Kidney (tissue), 14 donors: Measurements from ENCODE around the gene KREMEN1. TPM values are rescaled to one million over a fixed set of nuclear protein-coding genes. Genes with fewer than 3 reads are reported as not detected.

Experiments used
- DNase-seq, 5 donors: peaks; one replicate each; pipeline ENCODE4 v3.0.0-alpha.2; 2013 to 2020
- FAIRE-seq: peaks from 2 replicates; lab custom pipeline; 2012; peaks lifted over from hg19 to GRCh38; lab: Jason Lieb, UNC
- H3K27ac ChIP-seq, 2 donors: one replicate each; pipeline ENCODE4 v1.7.0; 2013; ENCODE audit warnings: low read depth in 2 of 2, low read length in 2 of 2, inconsistent platforms in 1 of 2
- H3K27me3 ChIP-seq: one replicate; pipeline ENCODE4 v1.7.1; 2013; ENCODE audit warnings: low read length, inconsistent platforms; ENCODE audit not compliant: control insufficient read depth, insufficient read depth
- H3K36me3 ChIP-seq, 3 donors: one replicate each; pipeline versions ENCODE4 v1.7.0 to v1.7.1; 2013; ENCODE audit warnings: low read length in 3 of 3, control low read depth in 1 of 3, inconsistent platforms in 1 of 3; ENCODE audit not compliant: insufficient read depth in 3 of 3, control insufficient read depth in 2 of 3
- H3K4me1 ChIP-seq, 3 donors: one replicate each; pipeline versions ENCODE4 v1.7.0 to v1.7.1; 2013; ENCODE audit warnings: low read length in 3 of 3, inconsistent platforms in 1 of 3, low read depth in 1 of 3; ENCODE audit not compliant: control insufficient read depth in 2 of 3, insufficient read depth in 2 of 3
- H3K4me3 ChIP-seq, 3 donors: one replicate each; pipeline versions ENCODE4 v1.7.0 to v1.8.1; 2013; ENCODE audit warnings: low read length in 3 of 3, control low read depth in 1 of 3, inconsistent platforms in 1 of 3
- H3K9ac ChIP-seq, 3 donors: one replicate each; pipeline versions ENCODE4 v1.7.0 to v1.7.1; 2013; ENCODE audit warnings: low read length in 3 of 3, control low read depth in 1 of 3, inconsistent platforms in 1 of 3
- H3K9me3 ChIP-seq, 3 donors: one replicate each; pipeline versions ENCODE4 v1.7.0 to v1.7.1; 2013; ENCODE audit warnings: low read length in 3 of 3, control low read depth in 1 of 3, inconsistent platforms in 1 of 3; ENCODE audit not compliant: control insufficient read depth in 2 of 3, insufficient read depth in 1 of 3
- intact Hi-C: fragments of 100-400 bp; cut with DNase I; formaldehyde crosslinking; loops from one replicate; pipeline ENCODE4 v1.11.1; 2022
- polyA plus RNA-seq: library from polyadenylated mRNA; stranded (reverse); fragments of 350-450 nt; fragmentation: Illumina TruSeq; extraction: RNeasy Lipid Tissue Mini Kit (QIAGEN cat#74804); gene quantifications from one replicate; pipeline ENCODE4 v1.2.3, GENCODE V29; 2014; ENCODE audit warnings: low read depth, low replicate concordance; ENCODE audit not compliant: insufficient read depth
- total RNA-seq: library from RNA; stranded (reverse); fragmentation: NEBNext Ultra II Directional; extraction: Animal tissue kit (Norgen Biotek cat#: 25700); gene quantifications from one replicate; pipeline ENCODE4 v1.2.1, GENCODE V29; 2021
- TF ChIP-seq, protein P1 (sequence below): IDR thresholded peaks from 3 replicates; pipeline ENCODE4 v1.5.1; 2012; ENCODE audit warnings: mild to moderate bottlenecking, moderate library complexity, borderline replicate concordance; ENCODE audit not compliant: insufficient read depth; ENCODE audit errors: extremely low read depth
- donor health status: control.
- donor health status: control.
- donor health status: control.
- donor health status: control.
- donor health status: control.
- donor health status: DM: yes; HTN: yes; CAD: no.
- donor health status: Normal renal cell carcinoma (clear cell type).

Gene KREMEN1
- total and polyA plus RNA-seq, 2 donors from 2014 or later = 9.3 to 16.2 TPM

DNA sequence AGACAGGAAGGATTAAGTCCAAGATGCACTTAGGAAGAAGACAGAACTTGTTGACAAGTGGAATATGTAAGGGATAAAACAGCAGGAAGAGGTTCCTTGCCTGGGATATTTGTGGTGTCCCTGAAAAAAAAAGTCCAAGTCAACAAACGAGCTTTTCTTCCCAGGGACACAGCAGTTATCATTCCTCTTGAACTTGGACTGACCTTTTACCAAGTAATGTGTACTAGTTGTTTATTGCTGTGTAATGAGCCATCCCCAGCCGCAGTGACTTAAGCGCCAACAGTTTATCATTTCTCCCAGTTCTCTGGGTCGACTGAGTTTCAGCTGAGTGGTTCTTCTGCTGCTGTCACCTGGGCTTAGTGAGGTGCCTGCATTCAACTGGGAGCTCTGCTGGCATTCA is 37.0 kb downstream of the KREMEN1 start:
- Histone ChIP-seq H3K4me3 (no peak overlapping the region), H3K4me1 (peaks cover 3 to 7% (median 7%) of the 10 kb centered on the region in 3 donors), H3K27ac (peak overlapping the region in 1 of 2 donors; percentile 18), H3K9ac (no peak overlapping the region), H3K27me3 (no peaks in the 10 kb centered on the region), H3K36me3 (no peaks in the 10 kb centered on the region), H3K9me3 (no peaks in the 10 kb centered on the region)
- FAIRE-seq (no peak), DNase-seq (peak in 4 of 5 donors; percentile 75 to 90 (median 81))
- TF ChIP-seq, protein P1, sequence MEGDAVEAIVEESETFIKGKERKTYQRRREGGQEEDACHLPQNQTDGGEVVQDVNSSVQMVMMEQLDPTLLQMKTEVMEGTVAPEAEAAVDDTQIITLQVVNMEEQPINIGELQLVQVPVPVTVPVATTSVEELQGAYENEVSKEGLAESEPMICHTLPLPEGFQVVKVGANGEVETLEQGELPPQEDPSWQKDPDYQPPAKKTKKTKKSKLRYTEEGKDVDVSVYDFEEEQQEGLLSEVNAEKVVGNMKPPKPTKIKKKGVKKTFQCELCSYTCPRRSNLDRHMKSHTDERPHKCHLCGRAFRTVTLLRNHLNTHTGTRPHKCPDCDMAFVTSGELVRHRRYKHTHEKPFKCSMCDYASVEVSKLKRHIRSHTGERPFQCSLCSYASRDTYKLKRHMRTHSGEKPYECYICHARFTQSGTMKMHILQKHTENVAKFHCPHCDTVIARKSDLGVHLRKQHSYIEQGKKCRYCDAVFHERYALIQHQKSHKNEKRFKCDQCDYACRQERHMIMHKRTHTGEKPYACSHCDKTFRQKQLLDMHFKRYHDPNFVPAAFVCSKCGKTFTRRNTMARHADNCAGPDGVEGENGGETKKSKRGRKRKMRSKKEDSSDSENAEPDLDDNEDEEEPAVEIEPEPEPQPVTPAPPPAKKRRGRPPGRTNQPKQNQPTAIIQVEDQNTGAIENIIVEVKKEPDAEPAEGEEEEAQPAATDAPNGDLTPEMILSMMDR = no peak
- intact Hi-C loops = no loop called here

DNA sequence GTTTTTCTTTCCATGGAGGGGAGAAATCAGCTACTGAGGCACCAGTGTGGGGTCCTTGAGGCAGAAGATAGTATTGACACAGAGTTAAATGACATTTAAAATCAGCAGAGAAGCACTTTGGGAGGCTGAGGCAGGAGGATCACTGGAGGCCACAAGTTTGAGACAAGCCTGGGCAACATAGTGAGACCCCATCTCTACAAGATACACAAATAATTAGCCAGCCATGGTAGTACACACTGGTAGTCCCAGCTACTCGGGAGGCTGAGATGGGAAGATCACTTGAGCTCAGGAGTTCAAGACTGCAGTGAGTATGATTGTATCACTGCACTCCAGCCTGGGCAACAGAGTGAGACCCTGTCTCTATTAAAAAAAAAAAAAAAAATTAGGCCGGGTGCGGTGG is 38.1 kb downstream of the KREMEN1 start:
- Histone ChIP-seq H3K27ac (no peak overlapping the region), H3K9me3 (no peaks in the 10 kb centered on the region), H3K36me3 (no peaks in the 10 kb centered on the region), H3K4me3 (no peak overlapping the region), H3K27me3 (no peaks in the 10 kb centered on the region), H3K9ac (no peak overlapping the region), H3K4me1 (peaks cover 3 to 12% (median 7%) of the 10 kb centered on the region in 3 donors)
- DNase-seq = no peak
- no peak for FAIRE-seq
- TF ChIP-seq, protein P1 = no peak
- intact Hi-C loops = no loop called here

DNA sequence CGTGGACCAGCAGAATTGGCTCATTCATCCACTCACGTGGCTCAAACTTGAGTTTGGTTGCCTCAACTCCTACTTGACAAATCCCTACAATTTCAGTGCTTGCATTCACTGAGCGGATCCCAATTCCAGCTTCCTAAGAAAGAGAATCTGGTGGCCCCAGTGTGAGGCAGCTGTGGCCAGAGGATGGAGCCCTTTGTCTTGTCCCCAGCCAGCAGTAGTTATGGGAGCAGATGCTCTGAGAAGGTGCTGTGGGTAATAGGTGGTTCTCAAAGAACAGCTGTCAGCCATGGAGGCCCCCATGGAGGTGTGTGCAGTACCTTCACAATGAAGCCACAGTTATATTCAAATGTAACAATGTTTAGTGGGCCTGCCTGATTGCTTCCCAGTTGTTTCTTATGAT is 39.3 kb downstream of the KREMEN1 start:
- FAIRE-seq = no peak
- intact Hi-C loops = no loop called here
- Histone ChIP-seq H3K9me3 (no peaks in the 10 kb centered on the region), H3K36me3 (no peaks in the 10 kb centered on the region), H3K9ac (no peak overlapping the region), H3K27me3 (no peaks in the 10 kb centered on the region), H3K4me1 (peaks cover 7 to 12% (median 7%) of the 10 kb centered on the region in 3 donors), H3K4me3 (no peak overlapping the region), H3K27ac (no peak overlapping the region)
- DNase-seq = no peak
- TF ChIP-seq, protein P1 = no peak

DNA sequence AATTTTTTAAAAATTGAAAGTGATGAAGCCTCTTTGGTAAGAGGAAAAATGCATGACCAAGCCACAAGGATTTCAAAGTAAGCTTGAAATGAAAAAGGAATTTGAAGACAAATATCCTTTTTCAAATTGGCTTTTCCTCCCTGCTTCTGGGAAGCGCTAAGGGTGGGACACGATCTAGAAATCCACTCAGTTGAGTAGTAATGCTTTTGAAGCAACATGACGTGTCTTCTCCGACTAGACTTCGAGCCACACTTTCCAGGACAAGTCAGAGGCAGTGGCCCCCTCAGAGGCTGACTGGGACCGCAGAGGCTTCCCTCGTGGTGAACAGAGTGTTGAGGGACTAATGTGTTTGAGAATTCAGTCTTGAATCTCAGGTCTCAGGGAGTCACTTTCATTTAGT is 39.8 kb downstream of the KREMEN1 start:
- no peaks in the 10 kb centered on the region for H3K27me3 ChIP-seq
- intact Hi-C loops = no loop called here
- no peak overlapping the region for H3K27ac ChIP-seq
- no peaks in the 10 kb centered on the region for H3K36me3 ChIP-seq
- no peak overlapping the region for H3K9ac ChIP-seq
- TF ChIP-seq, protein P1 = no peak
- no peak for FAIRE-seq
- peaks cover 7 to 12% (median 7%) of the 10 kb centered on the region in 3 donors for H3K4me1 ChIP-seq
- H3K9me3 ChIP-seq = no peaks in the 10 kb centered on the region
- no peak overlapping the region for H3K4me3 ChIP-seq
- no peak for DNase-seq
